Amygdala (tissue), 56 donors: Measurements from ENCODE around the gene RARRES2.
A peak's percentile ranks its signal among the peaks of the same experiment; 100 is the strongest.

Source experiments
- DNase-seq, 56 donors: peaks; one replicate each; lab custom pipeline; 2025; lab: John Stamatoyannopoulos, UW

RARRES2 gene

GRCh38 chr7:150340024-150340749, 1.2 kb downstream of the RARRES2 start:
- DNase-seq = no peak

- DNase-seq = no peak
Measured at GRCh38 chr7:150339409-150339809, 2.0 kb downstream of the RARRES2 start.

GRCh38 chr7:150338166-150338829, 3.1 kb downstream of the RARRES2 start:
- no peak for DNase-seq

- DNase-seq = no peak
Measured at GRCh38 chr7:150337659-150338081, 3.8 kb downstream of the RARRES2 start.

GRCh38 chr7:150337179-150337578, 4.2 kb downstream of the RARRES2 start:
- DNase-seq = no peak

GRCh38 chr7:150336746-150337145, 4.7 kb downstream of the RARRES2 start:
- DNase-seq = no peak

- no peak for DNase-seq
Measured at GRCh38 chr7:150335774-150336112, 5.7 kb downstream of the RARRES2 start.

GRCh38 chr7:150335108-150335773, 6.2 kb downstream of the RARRES2 start:
- DNase-seq = no peak

- no peak for DNase-seq
Measured at GRCh38 chr7:150334108-150334507, 7.3 kb downstream of the RARRES2 start.

GRCh38 chr7:150333659-150334058, 7.8 kb downstream of the RARRES2 start:
- no peak for DNase-seq

- no peak for DNase-seq
Measured at GRCh38 chr7:150332852-150333635, 8.4 kb downstream of the RARRES2 start.

- DNase-seq = no peak
Measured at GRCh38 chr7:150330211-150330885, 11.1 kb downstream of the RARRES2 start.

- peak in 24 of 56 donors; percentile 18 to 76 (median 41) for DNase-seq
Measured at GRCh38 chr7:150329331-150330120, 11.9 kb downstream of the RARRES2 start.

- no peak for DNase-seq
Measured at GRCh38 chr7:150327308-150327707, 14.1 kb downstream of the RARRES2 start.

- no peak for DNase-seq
Measured at GRCh38 chr7:150326657-150327268, 14.7 kb downstream of the RARRES2 start.

GRCh38 chr7:150325901-150326300, 15.5 kb downstream of the RARRES2 start:
- DNase-seq = no peak

- DNase-seq = no peak
Measured at GRCh38 chr7:150325110-150325611, 16.3 kb downstream of the RARRES2 start.

GRCh38 chr7:150324373-150324961, 17.0 kb downstream of the RARRES2 start:
- DNase-seq = no peak
